ENCODE data around the gene LTBR.

DNA sequence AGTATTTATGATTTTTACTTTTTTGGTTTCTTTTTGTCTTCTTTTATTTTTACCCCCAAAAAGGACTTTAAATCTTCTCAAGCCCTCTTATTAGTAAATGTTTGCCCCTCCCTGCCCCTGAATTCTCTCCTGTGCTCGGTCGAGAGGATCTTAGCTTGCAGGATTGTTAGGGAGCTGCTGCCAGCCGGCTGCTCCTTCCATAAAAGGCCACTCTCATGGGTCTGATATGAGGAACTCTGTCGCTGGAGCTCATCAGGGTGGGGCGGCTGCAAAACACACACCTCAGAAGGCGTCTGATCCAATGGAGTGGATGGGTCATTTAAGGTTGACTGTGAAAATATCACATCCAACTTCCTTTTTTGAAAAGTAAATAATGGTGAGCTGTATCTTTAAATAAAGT is 8.5 kb downstream of the LTBR start:
- no peak for TF ChIP-seq CTCF (IDR thresholded peaks at IDR 0.05 in 4 of 5, conservative IDR thresholded peaks at IDR 0.05 in 1 of 5)
- no peak for TF ChIP-seq POLR2A (IDR thresholded peaks at IDR 0.05)

Measured in gastrocnemius medialis (tissue), 4 donors.